Measurements from ENCODE around the gene LMNA.

LMNA gene

GRCh38 chr1:156104065-156104810 is 10.3 kb upstream of the LMNA start:
- CTCF ChIA-PET = interaction anchor here (0.6 to 2.0 kb wide), 8 partner anchors 12 to 294 kb away, joined by 3 to 12 read pairs (median 4); no protein-coding TSS in a partner anchor
- no peak for DNase-seq (ENCODE audit: extremely low spot score)
- TF ChIP-seq SUZ12 (IDR thresholded peaks at IDR 0.05) (no peak), NFRKB (IDR thresholded peaks at IDR 0.05) (no peak), FOXK2 (IDR thresholded peaks at IDR 0.05) (no peak), ARNT (IDR thresholded peaks at IDR 0.05) (no peak), LEF1 (IDR thresholded peaks at IDR 0.05; ENCODE audit: borderline replicate concordance) (no peak), TARDBP (IDR thresholded peaks at IDR 0.05) (no peak), FOXM1 (IDR thresholded peaks at IDR 0.05; ENCODE audit: borderline replicate concordance) (no peak), L3MBTL2 (conservative IDR thresholded peaks at IDR 0.05) (no peak), ZNF384 (IDR thresholded peaks at IDR 0.05) (no peak), ELF4 (IDR thresholded peaks at IDR 0.05) (no peak), CTBP1 (IDR thresholded peaks at IDR 0.05; ENCODE audit: borderline replicate concordance) (no peak), BHLHE40 (IDR thresholded peaks at IDR 0.05; ENCODE audit: borderline replicate concordance) (no peak), PKNOX1 (IDR thresholded peaks at IDR 0.05) (no peak), FOXA1 (IDR thresholded peaks at IDR 0.05) (no peak), SP1 (IDR thresholded peaks at IDR 0.05) (no peak), HDGF (IDR thresholded peaks at IDR 0.05; ENCODE audit: borderline replicate concordance) (no peak)
- POLR2A ChIA-PET = interaction anchor here (1.1 to 11.3 kb wide), 3 partner anchors 10 to 178 kb away, joined by 4 to 60 read pairs (median 7); partner anchors contain the start of genes LMNA and SMG5

- DNase-seq (ENCODE audit: extremely low spot score) = no peak
- no peak for TF ChIP-seq CTBP1 (IDR thresholded peaks at IDR 0.05; ENCODE audit: borderline replicate concordance)
- no peak for TF ChIP-seq FOXM1 (IDR thresholded peaks at IDR 0.05; ENCODE audit: borderline replicate concordance)
- no peak for TF ChIP-seq HDGF (IDR thresholded peaks at IDR 0.05; ENCODE audit: borderline replicate concordance)
- no peak for TF ChIP-seq FOXK2 (IDR thresholded peaks at IDR 0.05)
- TF ChIP-seq ZNF384 (IDR thresholded peaks at IDR 0.05) = no peak
- no peak for TF ChIP-seq LEF1 (IDR thresholded peaks at IDR 0.05; ENCODE audit: borderline replicate concordance)
- no peak for TF ChIP-seq FOXA1 (IDR thresholded peaks at IDR 0.05)
- no peak for TF ChIP-seq BHLHE40 (IDR thresholded peaks at IDR 0.05; ENCODE audit: borderline replicate concordance)
- no peak for TF ChIP-seq PKNOX1 (IDR thresholded peaks at IDR 0.05)
- no peak for TF ChIP-seq SP1 (IDR thresholded peaks at IDR 0.05)
- no peak for TF ChIP-seq ARNT (IDR thresholded peaks at IDR 0.05)
- no peak for TF ChIP-seq NFRKB (IDR thresholded peaks at IDR 0.05)
- no peak for TF ChIP-seq L3MBTL2 (conservative IDR thresholded peaks at IDR 0.05)
- TF ChIP-seq SUZ12 (IDR thresholded peaks at IDR 0.05) = no peak
- TF ChIP-seq TARDBP (IDR thresholded peaks at IDR 0.05) = no peak
- TF ChIP-seq ELF4 (IDR thresholded peaks at IDR 0.05) = no peak
- POLR2A ChIA-PET = interaction anchor here (1.1 to 11.3 kb wide), 8 partner anchors 9 to 178 kb away, joined by 3 to 60 read pairs (median 5); partner anchors contain the start of genes LMNA, SLC25A44 and SMG5
- CTCF ChIA-PET = interaction anchor here (0.7 to 2.1 kb wide), 9 partner anchors 8 to 120 kb away, joined by 3 to 10 read pairs (median 4); no protein-coding TSS in a partner anchor
Observed at GRCh38 chr1:156104861-156105832, 9.4 kb upstream of the LMNA start.

GRCh38 chr1:156106624-156107488 is 7.7 kb upstream of the LMNA start:
- CTCF ChIA-PET = interaction anchor here (2.1 to 3.4 kb wide), 2 partner anchors 10 to 23 kb away, joined by 10 to 28 read pairs; no protein-coding TSS in a partner anchor
- no peak for DNase-seq (ENCODE audit: extremely low spot score)
- TF ChIP-seq FOXA1 (IDR thresholded peaks at IDR 0.05) (no peak), PKNOX1 (IDR thresholded peaks at IDR 0.05) (no peak), LEF1 (IDR thresholded peaks at IDR 0.05; ENCODE audit: borderline replicate concordance) (no peak), FOXK2 (IDR thresholded peaks at IDR 0.05) (no peak), L3MBTL2 (conservative IDR thresholded peaks at IDR 0.05) (no peak), HDGF (IDR thresholded peaks at IDR 0.05; ENCODE audit: borderline replicate concordance) (no peak), ZNF384 (IDR thresholded peaks at IDR 0.05) (no peak), FOXM1 (IDR thresholded peaks at IDR 0.05; ENCODE audit: borderline replicate concordance) (no peak), TARDBP (IDR thresholded peaks at IDR 0.05) (no peak), ELF4 (IDR thresholded peaks at IDR 0.05) (no peak), SP1 (IDR thresholded peaks at IDR 0.05) (no peak), NFRKB (IDR thresholded peaks at IDR 0.05) (no peak), BHLHE40 (IDR thresholded peaks at IDR 0.05; ENCODE audit: borderline replicate concordance) (no peak), ARNT (IDR thresholded peaks at IDR 0.05) (no peak), CTBP1 (IDR thresholded peaks at IDR 0.05; ENCODE audit: borderline replicate concordance) (no peak), SUZ12 (IDR thresholded peaks at IDR 0.05) (no peak)
- POLR2A ChIA-PET = interaction anchor here (1.0 to 11.3 kb wide), 10 partner anchors 7 to 106 kb away, joined by 3 to 60 read pairs (median 4); partner anchors contain the start of genes LMNA, PMF1 and SLC25A44

- no peak for TF ChIP-seq SUZ12 (IDR thresholded peaks at IDR 0.05)
- no peak for TF ChIP-seq FOXM1 (IDR thresholded peaks at IDR 0.05; ENCODE audit: borderline replicate concordance)
- no peak for TF ChIP-seq TARDBP (IDR thresholded peaks at IDR 0.05)
- ChIA-PET POLR2A (interaction anchor here (1.1 to 2.3 kb wide), 2 partner anchors 12 to 21 kb away, joined by 3 to 17 read pairs; no protein-coding TSS in a partner anchor), CTCF (interaction anchor here (3.4 kb wide), 1 partner anchor 22 kb away, joined by 28 read pairs; no protein-coding TSS in a partner anchor)
Observed at GRCh38 chr1:156108057-156108456, 6.5 kb upstream of the LMNA start.

More at GRCh38 chr1:156108057-156108456, 6.5 kb upstream of the LMNA start:
- DNase-seq (ENCODE audit: extremely low spot score) = no peak
